GM12874 (cell line): ENCODE data around the gene HCN4.

ENCODE experiments used
- CTCF ChIP-seq: IDR thresholded peaks from 2 replicates; pipeline ENCODE4 v1.5.1; 2011; ENCODE audit warnings: low read depth, mild to moderate bottlenecking, control low read depth, low read length, moderate library complexity; ENCODE audit not compliant: insufficient read depth

Gene HCN4

GRCh38 chr15:73322665-73323373, 45.9 kb downstream of the HCN4 start:
- no peak for TF ChIP-seq CTCF

GRCh38 chr15:73321496-73322450, 47.0 kb downstream of the HCN4 start:
- TF ChIP-seq CTCF, result no peak

DNA sequence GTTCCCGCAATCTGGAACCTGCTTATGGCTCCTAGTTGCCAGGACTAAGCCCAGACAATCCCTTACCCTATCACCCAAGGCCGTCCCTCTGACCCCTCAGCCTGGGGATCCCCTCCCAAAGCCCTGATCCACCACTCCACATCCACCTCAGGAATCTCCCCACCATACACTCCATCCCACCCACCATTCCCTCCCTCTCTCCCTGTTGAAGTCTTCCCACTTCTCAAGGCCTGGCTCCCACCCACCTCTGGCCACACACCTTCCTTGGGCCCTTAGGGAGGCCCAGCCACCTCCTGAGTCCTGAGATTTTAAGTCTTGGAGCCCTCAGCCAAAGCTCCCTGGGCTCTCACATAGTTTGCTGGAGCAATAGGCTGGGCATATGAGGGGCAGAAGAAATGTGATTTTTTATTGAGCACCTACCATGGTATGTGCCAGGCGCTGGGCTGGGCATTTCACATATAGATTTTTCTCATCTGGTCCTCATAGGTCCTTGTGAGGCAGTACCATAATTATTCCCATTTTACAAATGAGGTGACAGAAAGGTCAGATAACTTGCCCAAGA, 48.1 kb downstream of the HCN4 start:
- TF ChIP-seq CTCF, result no peak

DNA sequence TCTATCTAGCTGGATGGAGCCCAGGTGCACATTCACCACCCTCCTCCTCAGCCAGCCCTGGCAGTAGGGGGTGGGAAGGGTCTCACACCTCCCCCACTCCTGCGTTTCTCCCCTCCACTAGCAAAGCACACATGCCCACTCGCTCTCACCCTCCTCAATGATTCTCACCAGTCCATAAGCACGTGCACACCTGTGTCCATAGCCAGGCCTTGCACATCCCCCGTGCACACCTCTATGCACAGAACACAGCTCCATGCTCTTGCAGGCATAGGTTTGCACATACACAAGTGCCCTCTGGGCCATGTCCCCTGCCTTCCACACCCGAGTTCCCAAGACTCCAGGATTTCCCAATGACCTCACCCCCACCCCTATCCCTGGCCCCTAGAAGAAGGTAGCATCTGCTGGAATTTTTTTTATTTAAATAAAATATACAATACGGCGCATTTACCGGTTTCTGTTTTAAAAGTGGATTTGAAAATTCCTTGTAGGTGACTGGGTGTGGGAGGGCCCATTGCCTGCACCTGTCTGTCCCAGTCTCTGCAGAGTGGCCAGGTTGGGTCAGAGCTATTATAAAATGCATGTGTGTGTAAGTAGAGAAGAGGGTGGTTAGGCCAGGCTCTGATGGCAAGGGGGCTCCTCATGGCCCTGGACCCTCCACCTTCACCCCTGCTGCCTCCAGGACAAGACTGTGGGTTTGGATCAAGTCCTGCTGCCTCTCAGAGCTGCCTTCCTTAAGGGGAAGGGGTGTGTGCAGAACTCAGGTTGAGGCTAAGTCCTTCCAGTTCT, 49.1 kb downstream of the HCN4 start:
- TF ChIP-seq CTCF, result no peak

GRCh38 chr15:73318463-73319351, 50.1 kb downstream of the HCN4 start:
- no peak for TF ChIP-seq CTCF

DNA sequence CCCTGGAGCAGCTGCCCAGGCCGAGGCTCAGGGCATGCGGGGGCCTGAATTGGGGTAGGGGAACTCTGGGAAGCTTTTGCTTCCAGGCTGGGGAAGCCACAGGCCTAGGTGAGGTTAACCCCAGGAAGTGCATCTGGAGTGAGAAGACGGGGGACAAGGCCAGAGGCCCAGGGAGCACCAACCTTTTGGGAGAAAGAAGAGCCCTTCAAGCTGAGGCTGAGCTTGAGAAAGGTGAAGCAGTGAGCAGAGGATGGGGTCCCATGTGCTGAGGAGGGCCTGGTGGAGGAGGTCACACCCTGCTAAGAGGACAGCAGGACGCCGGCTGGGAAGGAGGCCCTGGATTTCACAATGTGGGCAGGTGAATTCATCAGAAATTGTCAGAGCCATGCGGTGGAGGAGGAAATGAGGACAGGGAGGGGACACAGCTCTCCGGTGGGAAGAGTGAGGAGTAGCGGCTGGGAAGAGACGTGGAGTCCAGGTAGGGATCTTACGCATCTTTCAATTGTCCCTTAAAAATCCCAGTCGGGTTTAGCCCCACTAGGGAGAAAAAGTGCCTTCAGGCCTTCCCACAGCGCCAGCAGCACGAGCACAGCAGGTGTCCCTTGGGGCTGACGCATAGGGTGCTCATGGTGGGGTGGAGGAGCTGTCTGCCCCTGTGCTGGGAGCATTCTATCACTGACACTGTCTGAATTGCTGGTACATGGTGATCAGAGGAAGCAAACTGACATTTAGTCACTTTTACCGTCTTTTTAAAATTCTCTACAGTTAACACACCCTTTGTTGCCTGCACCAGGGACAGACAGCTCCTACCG, 50.9 kb downstream of the HCN4 start:
- TF ChIP-seq CTCF, result no peak
